GM23248 (cell line): ENCODE data around the gene TPM2. TPM values are rescaled to one million over a fixed set of nuclear protein-coding genes. Genes with fewer than 3 reads are reported as not detected.

Source experiments
- DNase-seq: peaks from one replicate; pipeline ENCODE4 v3.0.0-alpha.2; 2015
- H2AFZ ChIP-seq: fragments of 200-600 bp; sonication (generic); 2 replicates; pipeline ENCODE4 v1.6.1; 2016; ENCODE audit warnings: antibody characterized with exemption
- H3F3A ChIP-seq: fragments of 200-600 bp; sonication (generic); 2 replicates; pipeline ENCODE4 v1.6.1; 2016; ENCODE audit warnings: mild to moderate bottlenecking, antibody characterized with exemption, mixed run types; ENCODE audit not compliant: insufficient read depth
- H3K27ac ChIP-seq: fragments of 200-600 bp; sonication (generic); 2 replicates; pipeline ENCODE4 v1.5.1; 2016; ENCODE audit warnings: mild to moderate bottlenecking
- H3K27me3 ChIP-seq: fragments of 200-600 bp; sonication (generic); replicated peaks from 2 replicates; pipeline ENCODE4 v1.6.1; 2016; ENCODE audit warnings: mild to moderate bottlenecking; ENCODE audit not compliant: insufficient read depth
- H3K36me3 ChIP-seq: fragments of 200-600 bp; sonication (generic); 2 replicates; pipeline ENCODE4 v1.6.1; 2016; ENCODE audit warnings: low read depth, mild to moderate bottlenecking
- H3K4me1 ChIP-seq: fragments of 200-600 bp; sonication (generic); 2 replicates; pipeline ENCODE4 v1.6.1; 2016; ENCODE audit warnings: mild to moderate bottlenecking; ENCODE audit not compliant: insufficient read depth
- H3K4me2 ChIP-seq: fragments of 200-600 bp; sonication (generic); one replicate; pipeline ENCODE4 v1.6.1; 2016; ENCODE audit warnings: mild to moderate bottlenecking; ENCODE audit not compliant: unreplicated experiment
- H3K4me3 ChIP-seq: fragments of 200-600 bp; sonication (generic); 2 replicates; pipeline ENCODE4 v1.5.1; 2016; ENCODE audit warnings: mild to moderate bottlenecking
- H3K79me2 ChIP-seq: fragments of 200-600 bp; sonication (generic); 2 replicates; pipeline ENCODE4 v1.6.1; 2016; ENCODE audit warnings: mild to moderate bottlenecking; ENCODE audit not compliant: insufficient read depth
- H3K9ac ChIP-seq: fragments of 200-600 bp; sonication (generic); 2 replicates; pipeline ENCODE4 v1.6.1; 2016; ENCODE audit warnings: mild to moderate bottlenecking
- H3K9me2 ChIP-seq: fragments of 200-600 bp; sonication (generic); 2 replicates; pipeline ENCODE4 v1.6.1; 2016; ENCODE audit warnings: mixed run types, mild to moderate bottlenecking, moderate library complexity; ENCODE audit not compliant: insufficient read depth
- H3K9me3 ChIP-seq: fragments of 200-600 bp; sonication (generic); one replicate; pipeline ENCODE4 v1.6.1; 2017; ENCODE audit warnings: low read depth
- H4K20me1 ChIP-seq: fragments of 200-600 bp; sonication (generic); 2 replicates; pipeline ENCODE4 v1.6.0; 2016; ENCODE audit not compliant: insufficient read depth
- EZH2 ChIP-seq: fragments of 200-600 bp; sonication (generic); IDR thresholded peaks from 2 replicates; pipeline ENCODE4 v1.6.1; 2018; ENCODE audit warnings: antibody characterized with exemption, mild to moderate bottlenecking; ENCODE audit not compliant: insufficient read depth, poor library complexity, severe bottlenecking
- EZH2phosphoT487 ChIP-seq: fragments of 200-600 bp; sonication (generic); IDR thresholded peaks from 2 replicates; pipeline ENCODE4 v1.6.1; 2018; ENCODE audit warnings: antibody characterized with exemption, moderate library complexity, mild to moderate bottlenecking, low read depth; ENCODE audit not compliant: insufficient read depth
- WGBS, 2 experiments: methylation state at CpG; one replicate each; pipeline ENCODE4 v1.1.6; 2015 to 2017; ENCODE audit warnings: low lambda C conversion rate in 2 of 2, low coverage in 1 of 2; ENCODE audit errors: missing lambda C conversion rate in 2 of 2; 5-methylcytosine and 5-hydroxymethylcytosine counted together
- in situ Hi-C: fragments of 300-500 bp; cut with MboI; formaldehyde crosslinking; loops from 2 replicates; pipeline ENCODE4 v1.15.0; 2020
- polyA plus RNA-seq: library from polyadenylated mRNA; unstranded; fragments of >200 nt; fragmentation: Nextera tagmentation; extraction: Ambion mirVana; gene quantifications from 2 replicates; pipeline ENCODE4 v1.2.1, GENCODE V29; 2016
- total RNA-seq: library from RNA; depleted of rRNA; stranded (reverse); fragments of >200 nt; shearing (Covaris generic); gene quantifications from 2 replicates; pipeline ENCODE4 v1.2.3, GENCODE V29; 2014

The TPM2 gene
- total and polyA plus RNA-seq, 2 experiments from 2014 or later: 1,625 to 3,527 TPM

DNA sequence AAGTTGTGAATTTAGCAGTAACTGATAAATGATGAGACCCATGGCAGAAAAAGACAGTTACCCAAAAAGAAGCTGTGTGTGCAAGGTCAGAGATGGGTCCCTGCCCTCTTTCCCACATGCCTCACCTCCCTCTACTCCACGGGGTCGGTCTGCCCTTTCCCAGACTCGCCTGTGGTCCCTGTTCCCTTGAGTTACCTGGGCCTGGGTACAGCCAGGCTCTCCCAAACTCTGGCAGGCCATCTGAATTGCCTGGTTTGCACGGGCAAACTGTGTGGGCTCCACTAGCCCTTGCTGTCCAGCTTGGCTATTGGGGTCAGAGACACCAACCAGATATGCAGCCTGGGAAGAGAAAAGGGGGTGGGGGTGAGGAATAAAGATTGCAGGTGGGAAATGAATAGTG lies 18.4 kb upstream of the TPM2 start:
- TF ChIP-seq EZH2 (no peak), EZH2phosphoT487 (no peak)
- H3K9ac ChIP-seq: no peak overlapping the region
- no peak overlapping the region for H2AFZ ChIP-seq
- 98 to 99% methylated on average over 4 of the region's 4 CpGs for WGBS, 2 experiments
- peaks cover 88% of the 10 kb centered on the region for H3K36me3 ChIP-seq
- H4K20me1 ChIP-seq: no peaks in the 10 kb centered on the region
- H3K27me3 ChIP-seq: no peaks in the 10 kb centered on the region
- in situ Hi-C loops: loop anchor here (25.0 kb wide), 1 partner anchor 96 kb away; the partner anchor contains the start of genes CD72 and TESK1
- no peaks in the 10 kb centered on the region for H3K4me1 ChIP-seq
- peaks cover 59% of the 10 kb centered on the region for H3K79me2 ChIP-seq
- H3K4me2 ChIP-seq: no peak overlapping the region
- DNase-seq: no peak
- H3K27ac ChIP-seq: no peak overlapping the region
- H3K9me3 ChIP-seq: no peaks in the 10 kb centered on the region
- peaks cover 62% of the 10 kb centered on the region for H3F3A ChIP-seq
- H3K4me3 ChIP-seq: no peak overlapping the region
- H3K9me2 ChIP-seq: no peaks in the 10 kb centered on the region

GRCh38 chr9:35706951-35707350 lies 17.2 kb upstream of the TPM2 start:
- 83 to 90% methylated on average over 10 of the region's 10 CpGs for WGBS, 2 experiments
- H4K20me1 ChIP-seq: no peaks in the 10 kb centered on the region
- H3K9me3 ChIP-seq: no peaks in the 10 kb centered on the region
- in situ Hi-C loops: loop anchor here (25.0 kb wide), 1 partner anchor 95 kb away; the partner anchor contains the start of genes CD72 and TESK1
- no peaks in the 10 kb centered on the region for H3K27me3 ChIP-seq
- H3F3A ChIP-seq: peaks cover 67% of the 10 kb centered on the region
- H3K9ac ChIP-seq: no peak overlapping the region
- no peak overlapping the region for H3K4me3 ChIP-seq
- no peak for DNase-seq
- no peak overlapping the region for H2AFZ ChIP-seq
- no peaks in the 10 kb centered on the region for H3K9me2 ChIP-seq
- no peak overlapping the region for H3K27ac ChIP-seq
- H3K36me3 ChIP-seq: peaks cover 92% of the 10 kb centered on the region
- no peaks in the 10 kb centered on the region for H3K4me1 ChIP-seq
- peaks cover 50% of the 10 kb centered on the region for H3K79me2 ChIP-seq
- H3K4me2 ChIP-seq: no peak overlapping the region
- TF ChIP-seq EZH2 (no peak), EZH2phosphoT487 (no peak)

GRCh38 chr9:35705836-35706430 lies 16.2 kb upstream of the TPM2 start:
- Histone ChIP-seq H3F3A (peaks cover 76% of the 10 kb centered on the region), H4K20me1 (no peaks in the 10 kb centered on the region), H3K27me3 (no peaks in the 10 kb centered on the region), H3K9ac (no peak overlapping the region), H3K9me3 (no peaks in the 10 kb centered on the region), H3K4me2 (no peak overlapping the region), H3K9me2 (no peaks in the 10 kb centered on the region), H3K4me3 (no peak overlapping the region), H3K36me3 (peaks cover 93% of the 10 kb centered on the region), H3K4me1 (no peaks in the 10 kb centered on the region), H3K79me2 (peaks cover 58% of the 10 kb centered on the region), H2AFZ (no peak overlapping the region), H3K27ac (no peak overlapping the region)
- WGBS, 2 experiments: 91 to 94% methylated on average over 7 of the region's 7 CpGs
- DNase-seq: no peak
- TF ChIP-seq EZH2phosphoT487: no peak
- in situ Hi-C loops: loop anchor here (25.0 kb wide), 1 partner anchor 94 kb away; the partner anchor contains the start of genes CD72 and TESK1

GRCh38 chr9:35705372-35705771 lies 15.6 kb upstream of the TPM2 start:
- no peak for DNase-seq
- H3K79me2 ChIP-seq: peaks cover 64% of the 10 kb centered on the region
- in situ Hi-C loops: loop anchor here (25.0 kb wide), 1 partner anchor 93 kb away; the partner anchor contains the start of genes CD72 and TESK1

More at GRCh38 chr9:35705372-35705771, 15.6 kb upstream of the TPM2 start:
- Histone ChIP-seq H3K9me2 (no peaks in the 10 kb centered on the region), H3K4me2 (no peak overlapping the region), H3K27ac (no peak overlapping the region), H3K4me1 (no peaks in the 10 kb centered on the region), H3K36me3 (peaks cover 93% of the 10 kb centered on the region), H3K4me3 (no peak overlapping the region), H3K9ac (no peak overlapping the region), H3K27me3 (no peaks in the 10 kb centered on the region), H2AFZ (no peak overlapping the region), H3F3A (peaks cover 82% of the 10 kb centered on the region), H4K20me1 (no peaks in the 10 kb centered on the region), H3K9me3 (no peaks in the 10 kb centered on the region)
- 85 to 89% methylated on average over 8 of the region's 8 CpGs for WGBS, 2 experiments
- TF ChIP-seq EZH2 (no peak), EZH2phosphoT487 (no peak)
